ENCODE data around the gene GRAMD1C. TPM values are rescaled to one million over a fixed set of nuclear protein-coding genes. Genes with fewer than 3 reads are reported as not detected.

GRAMD1C gene
- total RNA-seq, 2 experiments from 2014 or later, result 4.1 to 6.4 TPM

- TF ChIP-seq CTCF (conservative IDR thresholded peaks at IDR 0.05; ENCODE audit: low read length) (no peak), EZH2phosphoT487 (IDR thresholded peaks at IDR 0.05; ENCODE audit: borderline replicate concordance, low read depth, low read length) (no peak)
Observed at GRCh38 chr3:113927556-113927955, 89.0 kb downstream of the GRAMD1C start.

GRCh38 chr3:113946831-113947230 is 108.2 kb downstream of the GRAMD1C start:
- peak overlapping the region; percentile 84 for H3K4me3 ChIP-seq (ENCODE audit: low read depth, low read length, poor library complexity, severe bottlenecking)
- H3K79me2 ChIP-seq (ENCODE audit: insufficient read depth, low read depth, low read length), result peaks cover 24% of the 10 kb centered on the region; the same call in 1 of the 2 replicates
- peak overlapping the region; percentile 58 for H3K27ac ChIP-seq (ENCODE audit: low read depth, low read length, poor library complexity, severe bottlenecking)
- TF ChIP-seq EZH2phosphoT487 (IDR thresholded peaks at IDR 0.05; ENCODE audit: borderline replicate concordance, low read depth, low read length), result no peak
- TF ChIP-seq CTCF (conservative IDR thresholded peaks at IDR 0.05; ENCODE audit: low read length), result no peak
- H3K36me3 ChIP-seq (ENCODE audit: insufficient read depth, low read length), result peaks cover 21% of the 10 kb centered on the region
- TSS peak; percentile 93 for BruUV-seq (replicated peaks)
- no peak for DNase-seq (ENCODE audit: low spot score)
- intact Hi-C loops (cut with micrococcal nuclease; ENCODE audit: unreplicated experiment), result loop anchor here (5.0 kb wide), 1 partner anchor 200 kb away; the partner anchor contains the start of genes ATP6V1A and NAA50
- no peaks in the 10 kb centered on the region for H4K20me1 ChIP-seq (ENCODE audit: insufficient read depth, low read length)
- no peaks in the 10 kb centered on the region for H3K9me2 ChIP-seq (ENCODE audit: insufficient read depth, low read length)
- peak overlapping the region; percentile 92 for H3K4me2 ChIP-seq (ENCODE audit: low read length)
- ChIA-PET POLR2A (interaction anchor here (1.0 to 1.3 kb wide), 2 partner anchors 15 to 38 kb away, joined by 3 read pairs; no protein-coding TSS in a partner anchor), CTCF (ENCODE audit: unreplicated experiment) (no interaction called here)
- H3K9me3 ChIP-seq (ENCODE audit: low read length), result no peaks in the 10 kb centered on the region
- H2AFZ ChIP-seq (ENCODE audit: low read length), result peak overlapping the region; percentile 87
- peaks cover 27% of the 10 kb centered on the region for H3K4me1 ChIP-seq (ENCODE audit: insufficient read depth, low read length, poor library complexity, severe bottlenecking)

More at GRCh38 chr3:113927556-113927955, 89.0 kb downstream of the GRAMD1C start:
- H3K9me3 ChIP-seq (ENCODE audit: low read length), result peaks cover 12% of the 10 kb centered on the region; the same call in 1 of the 2 replicates
- no peaks in the 10 kb centered on the region for H3K36me3 ChIP-seq (ENCODE audit: insufficient read depth, low read length)
- no peaks in the 10 kb centered on the region for H3K79me2 ChIP-seq (ENCODE audit: insufficient read depth, low read depth, low read length)
- H3K27ac ChIP-seq (ENCODE audit: low read depth, low read length, poor library complexity, severe bottlenecking), result no peak overlapping the region
- DNase-seq (ENCODE audit: low spot score), result no peak
- no peaks in the 10 kb centered on the region for H4K20me1 ChIP-seq (ENCODE audit: insufficient read depth, low read length)
- H2AFZ ChIP-seq (ENCODE audit: low read length), result no peak overlapping the region
- H3K4me1 ChIP-seq (ENCODE audit: insufficient read depth, low read length, poor library complexity, severe bottlenecking), result no peaks in the 10 kb centered on the region
- H3K4me2 ChIP-seq (ENCODE audit: low read length), result no peak overlapping the region
- H3K9me2 ChIP-seq (ENCODE audit: insufficient read depth, low read length), result no peaks in the 10 kb centered on the region
- no TSS peak for BruUV-seq (replicated peaks)
- POLR2A ChIA-PET, result interaction anchor here (0.5 to 0.9 kb wide), 3 partner anchors 10 to 375 kb away, joined by 3 to 5 read pairs (median 4); no protein-coding TSS in a partner anchor
- CTCF ChIA-PET (ENCODE audit: unreplicated experiment), result no interaction called here
- intact Hi-C loops (cut with micrococcal nuclease; ENCODE audit: unreplicated experiment), result no loop called here
- no peak overlapping the region for H3K4me3 ChIP-seq (ENCODE audit: low read depth, low read length, poor library complexity, severe bottlenecking)

- Histone ChIP-seq H3K27ac (ENCODE audit: low read depth, low read length, poor library complexity, severe bottlenecking) (peak within 1 kb of the TSS; percentile 58), H4K20me1 (ENCODE audit: insufficient read depth, low read length) (no peaks in the 10 kb centered on the region), H2AFZ (ENCODE audit: low read length) (peak within 1 kb of the TSS; percentile 87), H3K4me3 (ENCODE audit: low read depth, low read length, poor library complexity, severe bottlenecking) (peak within 1 kb of the TSS; percentile 84), H3K4me2 (ENCODE audit: low read length) (peak within 1 kb of the TSS; percentile 92), H3K4me1 (ENCODE audit: insufficient read depth, low read length, poor library complexity, severe bottlenecking) (peaks cover 27% of the 10 kb centered on the region), H3K9me3 (ENCODE audit: low read length) (no peaks in the 10 kb centered on the region), H3K79me2 (ENCODE audit: insufficient read depth, low read depth, low read length) (peaks cover 24% of the 10 kb centered on the region; the same call in 1 of the 2 replicates), H3K9me2 (ENCODE audit: insufficient read depth, low read length) (no peaks in the 10 kb centered on the region), H3K36me3 (ENCODE audit: insufficient read depth, low read length) (peaks cover 27% of the 10 kb centered on the region)
- ChIA-PET CTCF (ENCODE audit: unreplicated experiment) (no interaction called here), POLR2A (interaction anchor here (1.0 kb wide), 1 partner anchor 37 kb away, joined by 3 read pairs; no protein-coding TSS in a partner anchor)
- intact Hi-C loops (cut with micrococcal nuclease; ENCODE audit: unreplicated experiment), result loop anchor here (1.0 to 5.0 kb wide), 5 partner anchors 58 to 505 kb away; partner anchors contain the start of genes ATP6V1A, CCDC191, NAA50 and QTRT2
- peak; percentile 75 for DNase-seq (ENCODE audit: low spot score)
- BruUV-seq (replicated peaks), result no TSS peak
- TF ChIP-seq EZH2phosphoT487 (IDR thresholded peaks at IDR 0.05; ENCODE audit: borderline replicate concordance, low read depth, low read length), result no peak
- TF ChIP-seq CTCF (conservative IDR thresholded peaks at IDR 0.05; ENCODE audit: low read length), result no peak
Observed at GRCh38 chr3:113947372-113948014, 108.9 kb downstream of the GRAMD1C start, which contains the start of gene ZDHHC23. ZDHHC23 (plus strand) TSS chr3:113948013; CDS start chr3:113948803, 790 bp downstream.

Data from OCI-LY7 (cell line).